DND-41 (cell line): ENCODE results near the gene ISG15.

ENCODE experiments used
- EZH2 ChIP-seq: IDR thresholded peaks from 3 replicates; pipeline ENCODE4 v1.6.1; 2012; ENCODE audit warnings: borderline replicate concordance, low read depth, mild to moderate bottlenecking, moderate library complexity, low read length, inconsistent platforms; ENCODE audit not compliant: severe bottlenecking
- TF ChIP-seq, protein P1 (sequence below): IDR thresholded peaks from 2 replicates; pipeline ENCODE4 v1.5.1; 2012; ENCODE audit warnings: borderline replicate concordance, low read length, moderate library complexity, mild to moderate bottlenecking; ENCODE audit not compliant: poor library complexity, severe bottlenecking; ENCODE audit errors: extremely low read depth

DNA sequence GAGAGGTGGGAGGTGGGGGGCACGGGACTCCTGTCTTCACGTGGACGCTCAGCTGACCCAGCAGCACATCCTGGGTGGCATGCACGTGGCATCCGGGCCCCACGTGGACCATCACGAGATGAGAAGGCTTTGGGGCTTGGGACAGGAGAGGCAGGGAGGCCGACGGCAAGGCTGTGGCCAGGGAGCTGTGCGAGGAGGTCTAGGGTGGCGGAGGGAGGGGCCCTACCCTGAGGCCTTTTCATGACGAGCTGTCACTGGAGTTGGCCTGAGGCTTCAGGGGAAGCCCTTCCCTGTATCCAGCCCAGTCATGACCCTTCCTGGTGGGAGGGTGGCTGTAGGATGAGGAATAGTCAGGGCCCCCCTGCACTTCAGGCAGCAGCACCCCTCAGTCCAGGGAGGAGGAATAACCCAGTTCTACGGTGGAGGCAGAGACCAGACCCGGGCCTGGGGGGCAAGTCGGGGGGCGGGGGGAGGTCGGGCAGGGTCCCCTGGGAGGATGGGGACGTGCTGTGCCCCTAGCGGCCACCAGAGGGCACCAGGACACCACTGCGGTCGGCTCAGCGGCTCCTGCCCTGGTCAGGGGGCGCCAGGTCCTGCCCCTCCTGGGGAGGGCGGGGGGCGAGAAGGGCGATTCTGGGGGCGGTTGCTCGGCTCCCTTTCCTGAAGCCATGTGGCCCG lies 29.4 kb upstream of the ISG15 start:
- TF ChIP-seq, protein P1, sequence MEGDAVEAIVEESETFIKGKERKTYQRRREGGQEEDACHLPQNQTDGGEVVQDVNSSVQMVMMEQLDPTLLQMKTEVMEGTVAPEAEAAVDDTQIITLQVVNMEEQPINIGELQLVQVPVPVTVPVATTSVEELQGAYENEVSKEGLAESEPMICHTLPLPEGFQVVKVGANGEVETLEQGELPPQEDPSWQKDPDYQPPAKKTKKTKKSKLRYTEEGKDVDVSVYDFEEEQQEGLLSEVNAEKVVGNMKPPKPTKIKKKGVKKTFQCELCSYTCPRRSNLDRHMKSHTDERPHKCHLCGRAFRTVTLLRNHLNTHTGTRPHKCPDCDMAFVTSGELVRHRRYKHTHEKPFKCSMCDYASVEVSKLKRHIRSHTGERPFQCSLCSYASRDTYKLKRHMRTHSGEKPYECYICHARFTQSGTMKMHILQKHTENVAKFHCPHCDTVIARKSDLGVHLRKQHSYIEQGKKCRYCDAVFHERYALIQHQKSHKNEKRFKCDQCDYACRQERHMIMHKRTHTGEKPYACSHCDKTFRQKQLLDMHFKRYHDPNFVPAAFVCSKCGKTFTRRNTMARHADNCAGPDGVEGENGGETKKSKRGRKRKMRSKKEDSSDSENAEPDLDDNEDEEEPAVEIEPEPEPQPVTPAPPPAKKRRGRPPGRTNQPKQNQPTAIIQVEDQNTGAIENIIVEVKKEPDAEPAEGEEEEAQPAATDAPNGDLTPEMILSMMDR: peak; percentile 78
- no peak for TF ChIP-seq EZH2
